Dermis microvascular lymphatic vessel endothelial cell (primary cell): ENCODE data around the gene ARHGAP22. TPM values are rescaled to one million over a fixed set of nuclear protein-coding genes. Genes with fewer than 3 reads are reported as not detected.

Source experiments
- DNase-seq, 2 donors: peaks; one replicate each; pipeline versions ENCODE4 v3.0.0 to v3.0.0-alpha.2; 2010; ENCODE audit warnings: low read depth in 2 of 2
- total RNA-seq: library from RNA; depleted of rRNA; stranded (reverse); fragments of >200 nt; gene quantifications from 2 replicates; pipeline ENCODE4 v1.2.1, GENCODE V29; 2014

ARHGAP22 gene
- total RNA-seq, 1 donor from 2014 or later = 5.3 TPM

DNA sequence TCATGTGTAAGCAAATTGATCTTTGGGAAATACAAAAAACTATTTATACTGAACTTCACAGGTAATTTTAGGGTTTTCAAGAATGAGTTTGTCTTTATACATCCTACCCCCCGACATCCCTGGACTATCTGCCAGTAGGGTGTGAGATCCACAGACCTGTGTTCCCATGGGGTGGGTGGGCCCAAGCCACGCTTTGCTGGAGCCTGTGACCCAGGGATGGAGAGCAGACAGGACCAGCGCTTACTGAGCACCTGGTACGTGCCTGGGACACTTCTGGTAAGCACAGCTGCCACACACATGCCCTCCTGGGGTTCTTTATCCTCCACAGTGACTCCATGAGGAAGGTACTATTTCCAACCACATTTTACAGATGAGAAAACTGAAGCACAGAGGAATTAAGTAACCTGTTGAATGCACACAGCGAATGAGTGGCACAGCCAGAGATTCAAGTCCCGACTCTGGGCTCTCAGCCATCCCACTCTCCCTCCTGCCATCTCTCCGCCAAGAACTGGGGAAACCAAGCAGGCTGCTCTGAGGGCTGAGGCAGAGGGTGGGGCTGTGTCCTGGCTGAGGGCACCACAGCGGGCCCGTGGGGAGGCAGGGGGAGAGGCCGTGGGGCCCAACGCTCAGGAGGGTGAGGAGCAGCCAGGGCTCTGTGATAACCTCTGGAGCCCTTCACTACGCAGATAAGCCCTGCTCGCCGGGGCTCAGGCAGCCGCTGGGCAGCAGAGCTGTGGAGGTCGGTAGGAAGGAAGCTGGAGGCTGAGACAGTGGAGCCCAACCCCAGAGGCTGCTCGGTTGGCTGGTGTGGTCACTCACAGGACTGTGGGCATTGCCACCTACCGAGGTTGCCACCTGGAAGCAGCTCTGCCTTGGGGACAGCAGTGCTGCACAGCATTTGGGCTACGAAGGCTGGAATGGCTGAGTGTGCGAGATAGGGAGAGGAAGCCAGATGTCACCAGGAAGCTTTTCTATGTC is 124.2 kb downstream of the ARHGAP22 start:
- DNase-seq = no peak

DNA sequence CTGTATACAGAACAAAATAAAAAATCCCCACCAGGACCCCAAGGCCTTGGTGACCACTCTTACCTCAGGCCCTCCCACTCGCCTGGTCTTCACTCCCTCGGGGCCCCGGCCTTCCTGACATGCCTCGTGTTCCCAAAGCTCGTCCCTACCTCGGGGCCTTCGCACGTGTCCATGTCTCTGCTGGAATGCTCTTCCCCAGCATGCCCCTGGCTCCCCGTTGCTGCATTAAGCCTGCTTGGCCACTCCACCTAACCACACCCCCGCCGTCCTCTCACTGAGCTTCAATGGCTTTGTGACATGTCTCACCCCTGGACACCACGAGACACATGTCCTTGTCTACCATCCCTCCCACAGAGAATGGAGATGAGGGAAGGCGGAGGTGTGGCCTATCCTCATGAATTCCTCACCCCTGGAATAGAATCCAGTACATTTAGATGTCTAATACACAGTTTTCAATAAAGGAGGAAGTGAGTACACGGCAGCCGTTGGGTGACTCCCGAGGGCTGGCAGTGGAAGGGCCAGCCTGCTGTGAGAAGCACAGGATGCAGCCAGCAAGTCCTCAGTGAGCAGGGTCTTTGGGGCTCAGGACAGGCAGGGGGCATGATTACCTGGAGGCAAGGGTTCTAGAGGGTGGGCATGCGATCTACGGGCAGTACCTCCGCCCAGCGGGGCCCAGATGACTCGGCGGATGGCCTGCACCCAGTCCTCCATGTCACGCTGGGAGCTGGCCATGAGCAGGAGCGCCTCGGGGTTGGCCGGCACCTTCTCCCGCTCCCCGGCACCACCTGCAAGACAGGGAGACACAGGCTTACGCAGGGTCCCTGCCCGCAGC is 125.7 kb downstream of the ARHGAP22 start:
- DNase-seq = no peak

DNA sequence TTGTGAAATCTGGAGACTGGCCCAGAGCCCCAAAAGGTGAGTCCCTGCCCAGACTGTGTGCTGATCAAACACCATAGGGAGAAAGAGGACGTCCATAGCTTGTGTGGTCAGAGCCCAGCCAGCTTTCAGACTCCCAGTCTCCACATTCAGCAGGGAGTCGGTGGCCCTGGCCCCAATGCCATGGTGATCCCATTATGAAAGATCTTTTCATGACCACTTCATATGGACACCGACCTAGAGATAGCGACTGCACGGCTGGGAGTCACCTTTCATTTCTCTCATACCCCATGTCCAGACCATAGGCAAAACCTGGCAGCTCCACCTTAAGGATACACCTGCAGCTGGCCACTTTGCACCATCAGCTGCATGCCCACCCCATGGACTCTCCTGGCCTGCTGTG is 126.4 kb downstream of the ARHGAP22 start:
- DNase-seq = no peak

DNA sequence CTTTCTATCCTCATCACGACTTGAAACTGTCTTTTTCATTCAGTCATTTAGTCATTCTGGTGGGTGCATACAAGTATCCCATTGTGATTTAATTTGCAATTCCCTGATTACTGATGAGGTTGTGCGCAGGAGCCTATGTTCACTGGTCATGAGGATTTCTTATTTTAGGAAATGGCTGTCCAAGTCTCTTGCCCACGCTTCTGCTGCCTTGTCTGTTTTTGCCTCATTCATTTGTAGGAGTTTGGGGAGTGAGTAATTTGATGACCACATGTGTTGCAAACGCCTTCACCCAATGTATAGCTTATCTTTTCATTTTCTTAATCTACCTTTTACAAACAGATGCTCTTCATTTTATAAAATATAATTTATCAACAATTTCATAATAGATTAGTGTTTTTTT is 127.3 kb downstream of the ARHGAP22 start:
- no peak for DNase-seq

DNA sequence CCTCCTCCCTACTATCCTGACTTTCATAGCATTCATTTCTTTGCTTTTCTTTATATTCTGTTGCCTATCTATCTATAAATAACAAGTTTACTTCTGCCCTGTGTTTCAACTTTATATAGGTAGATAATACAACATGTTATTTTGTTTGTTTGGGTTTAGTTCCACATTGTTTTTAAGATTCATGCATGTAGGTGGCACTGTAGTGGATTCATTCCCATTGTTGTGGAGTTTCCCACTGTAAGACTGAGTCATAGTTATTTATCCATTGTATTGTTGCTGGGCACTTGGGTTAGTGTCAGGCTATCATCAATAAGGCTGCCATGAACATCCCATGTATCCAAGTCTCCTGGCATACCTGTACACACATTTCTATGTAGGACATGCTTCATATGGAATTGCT is 127.7 kb downstream of the ARHGAP22 start:
- peak in 1 of 2 donors; percentile 51 for DNase-seq

DNA sequence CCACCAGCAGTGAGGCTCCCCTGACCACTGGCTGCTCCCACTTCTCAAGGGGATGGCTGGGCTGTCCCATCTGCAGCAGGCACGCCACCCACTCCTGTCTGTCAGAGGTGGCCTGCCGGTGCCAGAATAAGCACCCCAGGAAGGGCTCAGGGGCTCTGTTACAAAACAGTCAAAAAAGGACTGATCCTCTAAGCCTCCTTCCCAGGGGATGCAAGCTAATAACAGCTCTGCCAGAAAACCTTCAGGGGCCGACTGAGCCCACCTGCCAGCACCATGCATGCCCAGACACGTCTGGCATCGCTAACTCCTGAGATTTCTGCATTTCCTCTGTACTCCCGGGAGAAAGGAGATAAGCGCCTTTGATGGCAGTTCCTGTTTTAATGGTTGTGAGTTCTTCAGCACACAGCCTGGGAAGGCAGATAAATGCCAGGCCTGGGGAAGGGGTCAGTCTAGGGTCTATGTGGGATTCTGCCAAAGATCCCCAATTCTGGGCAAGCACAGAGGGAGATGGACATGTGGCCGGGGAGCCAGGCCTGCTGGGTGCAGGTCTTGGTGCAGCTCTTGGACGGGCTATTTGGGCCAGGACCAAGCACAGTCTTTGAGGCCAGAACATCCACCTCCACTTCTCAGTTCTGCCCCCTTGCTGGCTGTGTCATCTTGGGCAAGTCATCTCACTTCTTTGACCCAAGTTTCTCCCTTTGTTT is 128.4 kb downstream of the ARHGAP22 start:
- peak in 1 of 2 donors; percentile 35 for DNase-seq

DNA sequence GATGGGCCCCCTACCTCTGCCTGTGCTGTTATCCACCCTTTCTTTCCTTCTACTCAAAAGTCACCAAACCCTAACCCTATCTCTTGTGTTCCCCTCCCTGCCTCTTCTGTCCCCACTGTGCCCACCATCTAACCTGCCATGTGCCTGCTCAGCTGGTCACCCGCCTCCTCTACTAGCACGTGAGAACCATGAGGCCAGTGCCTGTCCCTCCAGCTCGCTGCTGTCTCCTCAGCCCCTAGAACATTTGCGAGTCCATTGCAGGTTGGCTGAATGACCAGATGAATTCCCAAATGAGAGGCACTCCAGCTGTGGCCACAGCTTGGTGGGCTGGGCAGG is 129.0 kb downstream of the ARHGAP22 start:
- no peak for DNase-seq

DNA sequence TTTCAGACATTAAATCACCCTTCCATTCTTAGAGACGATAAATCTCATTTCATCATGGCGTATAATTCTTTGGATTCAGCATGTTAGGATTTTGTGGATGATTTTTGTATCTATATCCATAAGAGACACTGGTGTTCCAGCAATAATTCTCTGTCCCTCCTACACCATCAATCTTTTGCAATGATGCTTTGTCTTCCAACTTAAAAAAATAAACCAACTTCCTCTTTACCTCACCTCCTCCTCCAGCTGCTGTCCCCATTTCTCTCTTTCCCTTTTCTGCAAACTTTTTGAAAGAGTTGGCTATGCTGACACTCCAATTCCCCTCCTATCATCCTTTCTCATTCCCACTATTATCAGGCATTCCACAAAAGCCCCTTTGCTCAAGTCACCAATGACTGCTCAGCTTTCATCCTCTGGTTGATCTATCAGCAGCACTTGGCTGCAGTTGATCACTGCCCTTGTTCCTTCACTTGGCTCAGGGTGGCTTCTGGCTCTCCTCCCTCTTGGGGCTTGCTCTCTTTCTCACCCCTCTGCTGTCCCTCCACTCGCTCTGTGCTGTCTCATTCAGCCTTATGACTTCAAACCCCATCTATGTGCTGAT is 130.0 kb downstream of the ARHGAP22 start:
- DNase-seq = no peak

DNA sequence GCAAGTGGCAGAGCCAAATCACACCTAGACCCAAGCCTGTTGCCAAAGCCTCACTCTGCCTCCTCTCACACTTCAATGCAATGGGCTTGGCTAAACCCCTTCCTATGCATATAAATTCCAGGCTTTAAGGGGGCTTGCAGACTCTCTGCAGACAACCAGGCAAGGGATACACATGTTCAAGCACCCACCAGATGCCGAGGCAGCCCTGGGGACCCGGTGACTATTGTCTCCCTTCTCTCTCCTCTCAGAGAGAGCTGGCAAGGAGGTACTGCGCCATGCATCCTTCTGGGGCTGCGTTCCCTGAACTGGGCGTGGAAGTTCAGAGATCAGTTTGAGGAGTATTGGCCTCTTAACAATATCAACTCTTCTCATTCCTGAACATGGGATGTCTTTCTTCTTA is 131.2 kb downstream of the ARHGAP22 start:
- no peak for DNase-seq

DNA sequence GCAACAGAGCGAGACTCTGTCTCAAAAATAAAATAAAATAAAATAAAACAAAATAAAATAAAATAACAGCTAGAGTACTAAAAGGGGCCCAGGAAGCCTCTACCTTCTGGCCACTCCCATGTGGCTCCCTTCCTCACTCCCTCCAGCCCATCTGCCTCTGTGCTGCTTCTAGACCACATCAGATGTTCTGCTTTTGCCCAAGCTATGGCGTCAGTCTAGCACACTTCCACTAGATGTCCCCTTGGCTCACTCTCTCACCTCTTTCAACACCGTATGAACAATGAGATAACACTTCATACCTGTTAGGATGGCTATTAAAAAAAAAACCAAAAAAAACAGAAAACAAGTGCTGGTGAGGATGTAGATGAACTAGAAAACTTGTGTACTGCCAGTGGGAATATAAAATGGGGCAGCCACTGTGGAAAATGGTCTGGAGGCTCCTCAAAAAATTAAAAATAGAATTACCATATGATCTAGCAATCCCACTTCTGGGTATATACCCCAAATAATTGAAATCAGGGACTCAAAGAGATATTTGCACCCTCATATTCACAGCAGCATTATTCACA is 132.3 kb downstream of the ARHGAP22 start:
- no peak for DNase-seq

DNA sequence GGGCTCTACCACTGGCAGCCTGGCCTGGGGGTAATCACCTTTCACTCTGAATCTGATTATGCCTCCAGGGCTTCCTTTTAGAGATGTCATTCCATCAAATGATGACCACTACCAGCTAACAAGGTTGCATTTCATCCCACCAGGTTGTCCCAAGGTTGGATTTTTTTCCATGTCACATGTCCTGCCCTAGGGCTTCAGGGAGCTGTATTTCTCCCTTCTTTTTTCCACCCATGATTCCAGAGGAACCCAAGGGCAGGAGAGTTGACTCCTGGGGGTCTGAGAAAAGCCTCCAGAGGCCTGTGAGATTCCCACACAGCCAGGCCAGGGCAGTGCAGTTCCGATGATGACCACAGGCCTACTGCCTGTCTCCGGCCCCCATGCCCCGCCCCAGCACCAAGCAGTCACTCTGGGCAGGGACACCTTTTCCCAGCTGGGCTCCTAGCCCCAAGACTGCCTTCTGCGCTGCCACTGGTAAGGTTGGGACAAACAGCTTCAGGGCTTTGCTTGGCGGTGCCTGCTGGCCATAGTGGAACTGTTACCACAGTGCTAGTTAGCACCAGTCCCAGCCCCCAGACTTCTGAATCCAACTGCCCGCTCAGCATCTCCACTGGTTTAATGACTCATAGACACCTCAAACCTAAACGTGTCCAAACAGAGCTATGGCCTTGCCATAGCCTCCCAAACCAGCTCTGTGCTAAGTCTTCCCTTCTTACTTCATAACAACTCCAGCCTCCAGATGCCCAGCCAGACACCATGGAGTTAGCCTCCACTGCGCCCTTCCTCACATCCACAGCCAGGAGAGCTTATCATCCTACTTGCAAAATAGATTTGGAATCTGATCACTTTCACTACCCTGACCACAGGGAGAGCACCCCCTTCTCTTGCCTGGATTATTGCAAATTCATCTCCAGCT is 133.7 kb downstream of the ARHGAP22 start:
- DNase-seq = no peak

DNA sequence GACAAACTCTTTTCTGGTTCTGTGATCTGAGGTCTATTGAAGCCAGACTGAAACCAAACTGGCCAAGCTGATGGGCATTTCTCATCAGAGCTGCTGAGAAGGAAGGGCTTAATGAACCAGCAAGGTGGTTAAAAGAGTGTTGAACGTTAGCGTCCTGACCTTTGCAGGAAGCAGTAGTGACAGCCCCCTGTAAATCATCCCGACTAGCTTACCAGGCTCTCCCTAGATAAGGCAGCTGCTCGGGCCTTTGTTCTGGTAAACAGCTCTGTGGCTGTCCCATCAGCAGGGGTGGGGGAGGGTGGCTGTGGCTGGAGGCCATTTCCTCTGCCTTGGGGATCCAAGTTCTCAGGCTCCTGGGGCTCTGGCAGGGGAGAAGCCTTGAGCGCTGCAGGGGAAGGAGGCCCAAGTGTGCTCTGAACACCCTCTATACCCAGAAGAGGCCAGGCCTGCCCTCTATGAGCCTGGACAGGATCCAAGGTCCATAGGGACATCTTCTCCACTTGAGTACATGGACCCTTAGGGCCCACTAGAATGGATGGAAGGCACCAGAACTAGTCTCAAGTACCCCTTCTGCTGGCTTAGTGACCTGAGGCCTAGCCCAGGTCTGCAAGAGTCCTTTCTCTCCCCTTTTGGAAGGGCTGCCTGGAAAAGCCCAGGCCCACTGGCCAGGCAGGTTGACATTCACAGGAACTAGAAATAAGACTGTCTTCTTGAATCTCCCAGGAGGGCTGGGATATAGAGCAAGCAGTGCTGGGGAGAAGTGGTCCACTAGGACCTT is 134.6 kb downstream of the ARHGAP22 start:
- peak; percentile 57 to 92 for DNase-seq

DNA sequence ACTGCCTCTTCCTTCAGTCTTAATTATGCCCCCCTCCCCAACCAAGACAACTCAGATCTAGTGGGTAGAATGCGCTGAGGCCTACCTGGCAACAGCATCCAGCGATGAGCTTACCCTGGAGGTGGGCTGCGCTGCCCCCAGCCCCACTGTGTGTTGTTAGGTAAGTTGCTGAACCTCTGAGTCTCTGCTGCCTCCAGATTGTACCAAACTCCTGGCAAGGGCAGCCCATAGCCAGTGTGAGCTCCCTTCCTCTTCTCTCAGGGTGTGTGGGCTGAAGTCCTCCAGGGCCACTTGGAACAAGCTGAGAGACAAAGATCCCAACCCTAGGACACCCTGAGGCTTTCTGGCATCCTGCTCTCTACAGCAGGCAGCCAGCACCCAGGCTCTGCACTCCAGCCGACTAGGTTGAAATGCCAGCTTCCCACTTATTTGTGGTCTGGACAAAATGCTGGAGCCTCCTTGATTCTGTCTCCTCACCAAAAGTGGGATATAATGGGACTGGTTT is 135.3 kb downstream of the ARHGAP22 start:
- no peak for DNase-seq

DNA sequence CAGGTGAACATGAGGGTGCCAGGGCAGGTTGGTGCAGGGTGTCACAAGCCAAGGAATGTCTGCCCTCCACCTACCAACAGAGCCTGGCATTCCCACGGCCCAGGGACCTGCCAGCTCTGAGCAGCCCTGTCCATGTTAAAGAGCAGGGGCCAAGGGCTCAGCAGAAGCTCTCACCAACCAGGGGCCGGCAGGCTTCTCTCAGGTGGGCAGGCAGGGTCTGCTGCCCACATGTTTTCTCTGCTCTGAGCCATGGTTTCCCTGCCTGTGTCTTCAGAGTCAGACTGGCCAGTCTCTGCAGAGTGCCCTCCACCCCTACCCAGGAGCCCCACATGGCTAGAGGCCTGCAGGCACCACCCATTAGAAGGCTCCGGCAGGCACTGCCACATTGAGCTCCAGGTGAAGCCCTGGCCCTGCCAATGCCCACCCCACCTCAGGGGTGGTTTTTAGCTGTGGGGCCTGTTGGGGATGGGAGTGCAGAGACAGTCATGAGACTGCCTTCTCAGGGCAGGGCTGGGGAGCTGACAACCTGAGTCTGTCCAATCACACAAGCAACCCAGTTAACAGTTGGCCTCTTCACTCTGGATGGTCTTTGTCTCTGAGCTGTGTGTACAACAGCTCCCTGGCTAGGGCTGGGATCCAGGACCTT is 135.9 kb downstream of the ARHGAP22 start:
- no peak for DNase-seq

DNA sequence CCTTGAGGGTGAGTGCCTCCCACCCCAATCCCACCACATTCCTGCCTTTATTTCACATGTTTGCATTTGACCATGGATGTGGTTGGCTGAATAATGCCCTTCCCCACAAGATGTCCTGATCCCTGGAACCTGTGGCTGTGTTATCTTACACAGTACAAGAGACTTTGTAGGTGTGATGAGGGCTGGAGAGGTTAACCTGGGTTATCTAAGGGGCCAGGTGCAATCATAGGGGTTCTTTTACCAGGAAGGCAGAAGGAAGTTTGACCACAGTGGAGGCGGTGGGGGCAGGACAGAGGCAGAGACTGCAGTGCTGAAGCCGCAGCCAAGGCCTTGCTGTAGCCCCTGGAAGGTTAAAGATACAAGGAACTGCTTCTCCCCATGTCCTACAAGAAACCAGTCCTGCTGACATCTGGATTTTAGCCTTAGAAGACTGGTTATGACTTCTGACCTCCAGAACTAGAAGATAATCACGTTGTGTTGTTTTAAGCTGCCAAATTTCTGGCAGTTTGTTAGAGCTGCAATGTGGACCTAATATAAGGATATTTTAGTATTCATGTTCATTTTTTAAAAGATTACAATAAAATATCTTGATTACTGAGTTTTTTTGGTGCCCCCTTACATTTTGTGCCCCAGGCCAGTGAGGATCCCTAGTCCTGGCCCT is 136.6 kb downstream of the ARHGAP22 start:
- DNase-seq = no peak

DNA sequence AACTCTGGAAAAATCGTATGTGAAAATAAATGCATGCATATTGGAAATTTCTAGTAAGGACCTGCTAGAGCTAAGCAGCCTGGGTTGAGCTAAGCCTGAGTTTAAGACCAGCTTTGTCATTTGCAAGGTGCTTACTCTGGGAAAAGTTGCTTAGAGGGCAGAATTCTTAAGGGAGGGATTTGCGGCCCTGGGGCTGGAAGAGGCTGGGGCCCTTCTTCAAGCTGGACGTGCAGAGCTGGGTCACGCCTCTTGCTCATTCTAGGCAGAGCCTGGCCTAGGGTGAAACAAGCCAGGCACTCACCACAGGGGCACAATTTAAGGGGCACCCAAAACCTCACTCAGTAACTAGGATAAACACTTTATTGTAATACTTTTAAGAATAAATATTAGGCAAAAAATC is 137.2 kb downstream of the ARHGAP22 start:
- no peak for DNase-seq

DNA sequence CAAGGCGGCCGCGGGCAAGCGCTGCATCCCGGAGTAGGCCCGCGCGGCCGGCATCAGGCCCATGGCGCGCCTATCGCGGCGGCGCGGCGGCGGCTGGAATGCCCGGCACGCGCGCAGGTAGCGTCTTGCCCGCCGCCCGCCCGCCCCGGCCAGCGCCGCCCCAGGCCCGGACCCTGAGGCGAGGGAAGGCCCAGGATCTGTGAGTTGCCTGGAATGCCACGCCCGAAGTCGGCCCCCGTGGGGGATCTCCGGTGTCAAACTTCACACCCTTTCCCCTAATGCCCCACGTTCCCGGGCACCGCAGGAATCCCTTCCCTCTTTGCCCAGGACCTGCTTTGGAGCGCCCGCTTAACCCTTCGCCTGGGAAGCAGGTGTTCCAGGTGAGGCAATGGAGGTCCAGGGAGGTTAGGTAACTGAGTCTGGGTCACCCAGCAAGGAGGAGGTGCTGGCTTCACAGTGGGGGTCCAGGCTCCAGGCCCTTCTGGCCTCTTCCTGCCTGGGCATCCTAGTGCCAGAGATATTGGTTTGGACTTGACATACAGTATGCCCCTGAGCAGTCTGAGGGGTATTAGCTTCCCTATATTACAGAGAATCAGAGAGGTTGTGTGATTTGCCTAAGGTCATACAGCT is 138.1 kb downstream of the ARHGAP22 start:
- no peak for DNase-seq
